Measurements from ENCODE around the gene MTHFR. TPM values are rescaled to one million over a fixed set of nuclear protein-coding genes. Genes with fewer than 3 reads are reported as not detected.

The MTHFR gene
- polyA plus RNA-seq (2011; rRNA removed): 7.5 and 8.4 TPM in 2 replicates
- polyA minus RNA-seq (2011; rRNA and poly(A)+ RNA removed): 15.2 and 20.0 TPM in 2 replicates

DNA sequence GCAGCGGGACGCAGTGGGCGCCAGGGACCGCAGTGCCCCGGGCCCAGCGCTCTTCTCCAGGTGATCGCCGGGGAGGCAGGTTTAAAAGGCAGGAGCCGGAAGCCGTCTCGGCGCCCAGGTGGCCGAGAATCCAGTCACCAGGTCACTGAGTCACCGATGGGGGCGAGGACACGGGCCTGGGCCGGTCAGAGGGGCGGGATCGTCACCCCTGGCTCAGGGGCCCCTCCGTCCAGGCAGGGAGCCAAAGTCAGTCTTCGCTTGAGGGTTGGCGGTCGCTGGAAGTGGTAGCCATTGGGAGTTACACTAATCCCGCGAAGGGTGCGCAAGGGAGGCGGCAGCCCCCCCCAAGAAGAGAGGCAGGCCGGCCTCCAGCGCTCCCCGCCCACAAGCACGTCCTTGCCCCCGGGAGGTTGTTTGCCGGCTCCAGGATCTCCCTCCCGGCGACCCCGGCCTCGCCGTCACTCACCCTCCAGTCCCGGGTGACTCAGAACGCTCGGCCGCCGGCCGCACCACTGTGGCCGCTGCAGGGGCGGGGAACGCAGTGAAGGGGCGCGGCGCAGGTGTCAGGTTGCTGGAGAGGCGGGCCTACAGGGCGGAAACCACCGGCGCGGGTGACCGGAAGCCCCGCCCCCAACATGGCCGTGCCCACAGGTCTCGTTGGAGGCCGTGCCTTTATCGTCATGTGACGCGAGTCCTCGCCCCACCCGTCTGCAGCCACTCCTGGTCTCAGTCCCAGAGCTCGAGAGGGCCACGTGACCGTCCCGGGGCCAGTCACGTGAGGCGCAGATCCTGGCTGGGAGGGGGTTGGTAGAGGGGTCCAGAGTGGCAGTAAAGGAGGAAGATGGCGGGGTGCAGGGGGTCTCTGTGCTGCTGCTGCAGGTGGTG lies at the start of gene MTHFR, which contains the start of gene CLCN6:
Gene MTHFR, minus strand, starts transcription at position 543 of the 885 bp plus-strand sequence. CDS start 2,848 bp downstream, outside the sequence.
Gene CLCN6, plus strand, starts transcription at position 770 of the 885 bp plus-strand sequence. Its CDS starts 72 bp downstream, at position 842.
- peak; percentile 95 for DNase-seq (ENCODE audit: low read depth)
- Histone ChIP-seq H3K27me3 (ENCODE audit: control insufficient read depth, insufficient read depth, low read length) (no peaks in the 10 kb centered on the region), H3K36me3 (ENCODE audit: control insufficient read depth, insufficient read depth, low read length) (peaks cover 7% of the 10 kb centered on the region), H3K4me3 (ENCODE audit: low read depth, low read length) (peak within 1 kb of the TSS; percentile 75)
- CTCF ChIA-PET: interaction anchor here (0.7 to 1.5 kb wide), 6 partner anchors 21 to 102 kb away, joined by 3 to 7 read pairs (median 4); no protein-coding TSS in a partner anchor
- no peak for TF ChIP-seq CTCF (IDR thresholded peaks at IDR 0.05; ENCODE audit: insufficient read depth, low read depth, low read length)
- POLR2A ChIA-PET: no interaction called here

- POLR2A ChIA-PET: no interaction called here
- no peak for TF ChIP-seq CTCF (IDR thresholded peaks at IDR 0.05; ENCODE audit: insufficient read depth, low read depth, low read length)
- H3K27me3 ChIP-seq (ENCODE audit: control insufficient read depth, insufficient read depth, low read length): peaks cover 21% of the 10 kb centered on the region
- H3K4me3 ChIP-seq (ENCODE audit: low read depth, low read length): no peak overlapping the region
- CTCF ChIA-PET: interaction anchor here (1.1 kb wide), 1 partner anchor 38 kb away, joined by 3 read pairs; no protein-coding TSS in a partner anchor
- no peak for DNase-seq (ENCODE audit: low read depth)
- H3K36me3 ChIP-seq (ENCODE audit: control insufficient read depth, insufficient read depth, low read length): no peaks in the 10 kb centered on the region
Observed at GRCh38 chr1:11855430-11855829, 49.7 kb upstream of the MTHFR start.

DNA sequence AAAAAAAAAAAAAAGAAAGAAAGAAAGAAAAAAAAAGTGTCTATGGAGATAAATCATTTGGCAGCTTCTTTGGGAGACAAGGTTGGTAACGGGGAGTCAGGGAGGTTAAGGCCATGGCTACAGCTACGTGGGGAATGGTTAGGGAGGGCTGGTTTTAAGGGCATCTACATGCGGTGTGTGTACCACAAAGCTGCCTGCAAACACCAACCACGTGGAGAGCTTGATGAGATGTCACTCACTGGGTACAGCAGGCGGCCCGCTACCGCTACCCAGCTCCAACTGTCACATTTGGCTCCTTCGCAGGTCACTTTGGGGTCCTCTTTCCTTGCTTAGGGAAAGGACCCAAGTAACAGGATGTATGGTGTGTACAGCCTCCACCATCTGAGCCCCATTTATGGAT lies 48.8 kb upstream of the MTHFR start:
- H3K4me3 ChIP-seq (ENCODE audit: low read depth, low read length): no peak overlapping the region
- DNase-seq (ENCODE audit: low read depth): no peak
- CTCF ChIA-PET: interaction anchor here (1.5 to 1.9 kb wide), 2 partner anchors 10 to 12 kb away, joined by 4 to 5 read pairs; no protein-coding TSS in a partner anchor
- no peaks in the 10 kb centered on the region for H3K36me3 ChIP-seq (ENCODE audit: control insufficient read depth, insufficient read depth, low read length)
- peaks cover 21% of the 10 kb centered on the region for H3K27me3 ChIP-seq (ENCODE audit: control insufficient read depth, insufficient read depth, low read length)
- no peak for TF ChIP-seq CTCF (IDR thresholded peaks at IDR 0.05; ENCODE audit: insufficient read depth, low read depth, low read length)
- POLR2A ChIA-PET: no interaction called here

DNA sequence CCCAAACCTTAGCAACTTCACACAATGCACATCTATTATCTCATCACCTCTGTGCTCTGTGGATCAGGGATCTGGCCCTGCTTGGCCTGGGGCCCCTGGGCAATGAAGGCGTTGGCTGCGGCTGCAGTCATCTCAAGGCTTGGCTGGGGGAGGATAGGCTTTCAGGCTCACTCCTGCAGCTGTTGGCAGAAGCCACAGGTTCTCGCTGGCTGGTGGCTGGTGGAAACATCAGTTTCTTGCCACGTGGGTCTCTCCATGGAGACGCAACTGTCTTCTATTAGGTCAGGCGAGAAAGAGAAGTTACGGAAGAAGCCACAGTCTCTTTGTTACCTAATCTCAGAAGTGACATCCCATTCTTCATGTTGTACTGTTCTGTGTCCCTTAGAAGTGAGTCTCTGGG lies 45.4 kb upstream of the MTHFR start:
- ChIA-PET CTCF (interaction anchor here (1.3 kb wide), 1 partner anchor 26 kb away, joined by 3 read pairs; no protein-coding TSS in a partner anchor), POLR2A (no interaction called here)
- no peak for TF ChIP-seq CTCF (IDR thresholded peaks at IDR 0.05; ENCODE audit: insufficient read depth, low read depth, low read length)
- Histone ChIP-seq H3K36me3 (ENCODE audit: control insufficient read depth, insufficient read depth, low read length) (no peaks in the 10 kb centered on the region), H3K27me3 (ENCODE audit: control insufficient read depth, insufficient read depth, low read length) (peaks cover 4% of the 10 kb centered on the region; the same call in 1 of the 2 replicates), H3K4me3 (ENCODE audit: low read depth, low read length) (no peak overlapping the region)
- DNase-seq (ENCODE audit: low read depth): no peak

DNA sequence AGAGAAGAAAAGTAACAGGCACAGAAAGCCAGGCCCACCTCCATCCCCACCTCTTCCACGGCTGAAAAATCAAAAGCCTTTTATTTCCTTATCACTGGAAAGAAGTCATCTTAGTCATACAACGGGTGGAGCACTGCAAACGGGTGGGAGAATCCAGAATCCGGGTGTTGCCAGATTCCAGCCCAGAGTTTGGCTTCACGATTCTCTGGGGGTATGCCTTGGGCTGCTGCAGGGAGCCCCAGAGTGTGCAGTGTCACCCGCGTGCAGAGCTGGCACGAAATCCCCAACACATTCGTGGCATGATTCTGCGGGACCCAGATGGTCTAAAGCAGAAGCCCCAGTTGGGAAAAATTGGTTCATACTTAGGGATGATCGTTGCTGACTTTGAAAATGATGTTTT lies 44.4 kb upstream of the MTHFR start:
- DNase-seq (ENCODE audit: low read depth): no peak
- Histone ChIP-seq H3K27me3 (ENCODE audit: control insufficient read depth, insufficient read depth, low read length) (peaks cover 4% of the 10 kb centered on the region; the same call in 1 of the 2 replicates), H3K4me3 (ENCODE audit: low read depth, low read length) (no peak overlapping the region), H3K36me3 (ENCODE audit: control insufficient read depth, insufficient read depth, low read length) (peaks cover 3% of the 10 kb centered on the region; the same call in 1 of the 2 replicates)
- CTCF ChIA-PET: no interaction called here
- TF ChIP-seq CTCF (IDR thresholded peaks at IDR 0.05; ENCODE audit: insufficient read depth, low read depth, low read length): no peak
- POLR2A ChIA-PET: no interaction called here
